Psoas muscle (tissue), 8 donors: ENCODE data around the gene DBF4. TPM values are rescaled to one million over a fixed set of nuclear protein-coding genes. Genes with fewer than 3 reads are reported as not detected.
"Not testable (repeated sequence)": the region's sequence is repeated elsewhere in the genome, so short reads cannot be mapped to it uniquely, and the experiment has no call there.

Source experiments
- ATAC-seq, 4 donors: fragments of 200-7000 bp; cut with Tn5 transposase; one replicate each; pipeline ENCODE4 v1.9.1; 2020; ENCODE audit warnings: moderate library complexity in 3 of 4, mild to moderate bottlenecking in 2 of 4
- DNase-seq, 2 donors: peaks; one replicate each; pipeline ENCODE4 v3.0.0-alpha.2; 2020
- H3K27ac ChIP-seq: fragments of 200-600 bp; one replicate; pipeline ENCODE4 v1.8.0; 2022
- H3K27me3 ChIP-seq, 3 donors: fragments of 200-600 bp in 1 of 3; one replicate each; pipeline versions ENCODE4 v1.6.1 to v1.8.0; 2013 to 2022; ENCODE audit warnings: low read length in 2 of 3, mild to moderate bottlenecking in 2 of 3, moderate library complexity in 1 of 3; ENCODE audit not compliant: insufficient read depth in 3 of 3
- H3K36me3 ChIP-seq, 2 donors: fragments of 200-600 bp in 1 of 2; one replicate each; pipeline versions ENCODE4 v1.6.1 to v1.8.0; 2013 to 2022; ENCODE audit warnings: low read depth in 1 of 2, mild to moderate bottlenecking in 1 of 2, moderate library complexity in 1 of 2; ENCODE audit not compliant: insufficient read depth in 1 of 2
- H3K4me1 ChIP-seq: fragments of 200-600 bp; one replicate; pipeline ENCODE4 v1.8.0; 2022
- H3K4me3 ChIP-seq: fragments of 200-600 bp; one replicate; pipeline ENCODE4 v1.8.0; 2022; ENCODE audit warnings: mild to moderate bottlenecking
- H3K9me3 ChIP-seq: fragments of 200-600 bp; one replicate; pipeline ENCODE4 v1.8.0; 2022
- WGBS, 3 donors: extraction: QIAGEN DNeasy Blood & Tissue Kit; methylation state at CpG; one replicate each; pipeline versions ENCODE4 v1.1.6 to v1.1.7; 2013; 5-methylcytosine and 5-hydroxymethylcytosine counted together
- intact Hi-C, 2 donors: fragments of 100-400 bp; cut with DNase I; formaldehyde crosslinking; loops; one replicate each; pipeline versions ENCODE4 v1.11.0 to v1.14.2; 2022
- long read RNA-seq, 2 donors: library from polyadenylated mRNA; unstranded; transcript quantifications; one replicate each; pipeline ENCODE4 v2.0.0, GENCODE V29; 2021
- polyA plus RNA-seq, 3 donors: library from polyadenylated mRNA; stranded (reverse); fragments of 200-250 nt; gene quantifications; one replicate each; pipeline ENCODE4 v1.2.3, GENCODE V29; 2013
- total RNA-seq, 4 donors: library from RNA; stranded (reverse); fragmentation: NEBNext Ultra II Directional in 2 of 4; extraction: Animal tissue kit (Norgen Biotek cat#: 25700) in 2 of 4; gene quantifications; one replicate each; pipeline versions ENCODE4 v1.2.1 to v1.2.4, GENCODE V29; 2021 to 2023
- TF ChIP-seq, protein P1 (sequence below): fragments of 200-600 bp; IDR thresholded peaks from one replicate; pipeline ENCODE4 v1.8.0; 2022; ENCODE audit warnings: antibody characterized with exemption
- donor health status: healthy with polysubstance abuse.
- donor health status: DM: no; HTN: no; CAD: no; lungs with moderate emphysema.
- donor health status: Bipolar disorder and iron deficiency.
- donor health status: healthy.
- donor health status: DM: yes; HTN: yes; CAD: no.
- donor health status: DM: no; HTN: no; CAD: no.
- donor health status: DM: no; HTN: no; CAD: no.
- donor health status: DM: yes; HTN: yes; CAD: no.

Gene DBF4, protein sequence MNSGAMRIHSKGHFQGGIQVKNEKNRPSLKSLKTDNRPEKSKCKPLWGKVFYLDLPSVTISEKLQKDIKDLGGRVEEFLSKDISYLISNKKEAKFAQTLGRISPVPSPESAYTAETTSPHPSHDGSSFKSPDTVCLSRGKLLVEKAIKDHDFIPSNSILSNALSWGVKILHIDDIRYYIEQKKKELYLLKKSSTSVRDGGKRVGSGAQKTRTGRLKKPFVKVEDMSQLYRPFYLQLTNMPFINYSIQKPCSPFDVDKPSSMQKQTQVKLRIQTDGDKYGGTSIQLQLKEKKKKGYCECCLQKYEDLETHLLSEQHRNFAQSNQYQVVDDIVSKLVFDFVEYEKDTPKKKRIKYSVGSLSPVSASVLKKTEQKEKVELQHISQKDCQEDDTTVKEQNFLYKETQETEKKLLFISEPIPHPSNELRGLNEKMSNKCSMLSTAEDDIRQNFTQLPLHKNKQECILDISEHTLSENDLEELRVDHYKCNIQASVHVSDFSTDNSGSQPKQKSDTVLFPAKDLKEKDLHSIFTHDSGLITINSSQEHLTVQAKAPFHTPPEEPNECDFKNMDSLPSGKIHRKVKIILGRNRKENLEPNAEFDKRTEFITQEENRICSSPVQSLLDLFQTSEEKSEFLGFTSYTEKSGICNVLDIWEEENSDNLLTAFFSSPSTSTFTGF
- total RNA-seq, result 1 to 10 TPM; 1.5 to 4.1 (median 2.0) TPM
- 1 to 10 TPM; 2.0 to 5.3 (median 3.8) TPM for polyA plus RNA-seq
- long read RNA-seq, donor 1, partial matches to known transcripts, result 0 of 1 reads
- long read RNA-seq, donor 1, other reads (novel, unspliced or antisense), result 0 of 1 reads
- long read RNA-seq, donor 2, partial matches to known transcripts, result 2 of 4 reads
- long read RNA-seq, donor 2, other reads (novel, unspliced or antisense), result 0 of 4 reads

DNA sequence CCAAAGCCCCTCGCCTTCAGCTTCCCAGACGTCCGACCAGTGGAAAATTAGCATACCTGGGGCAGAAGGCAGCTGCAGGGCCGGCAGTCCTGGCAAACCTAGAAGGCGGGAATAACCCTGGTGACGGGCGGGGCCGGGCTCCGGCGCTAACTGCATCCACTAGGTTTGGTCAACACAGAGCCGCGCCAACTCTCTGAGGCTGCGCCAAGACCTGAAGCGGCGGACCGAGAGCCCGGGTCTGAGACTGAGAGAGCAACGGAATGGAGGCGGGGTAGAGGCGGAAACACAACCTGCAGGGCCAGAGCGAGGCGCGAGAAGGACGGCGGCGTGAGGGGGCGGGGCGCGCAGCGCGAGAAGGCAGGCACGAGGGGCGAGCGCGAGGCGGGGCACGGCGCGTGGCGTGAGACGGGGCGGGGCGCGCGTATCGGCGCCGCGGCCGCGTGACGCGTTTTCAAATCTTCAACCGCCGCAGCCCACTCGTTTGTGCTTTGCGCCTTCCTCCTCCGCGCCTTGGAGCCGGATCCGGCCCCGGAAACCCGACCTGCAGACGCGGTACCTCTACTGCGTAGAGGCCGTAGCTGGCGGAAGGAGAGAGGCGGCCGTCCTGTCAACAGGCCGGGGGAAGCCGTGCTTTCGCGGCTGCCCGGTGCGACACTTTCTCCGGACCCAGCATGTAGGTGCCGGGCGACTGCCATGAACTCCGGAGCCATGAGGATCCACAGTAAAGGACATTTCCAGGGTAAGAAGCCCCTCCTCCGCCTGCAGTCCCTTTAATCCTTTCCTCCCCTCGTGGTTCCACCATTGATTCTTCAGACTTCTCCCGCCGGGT, at the start of gene DBF4, which contains the start of gene SLC25A40:
DBF4 (plus strand) TSS at position 454 of the 829 bp plus-strand sequence; CDS start at position 694, 240 bp downstream.
SLC25A40 (minus strand) TSS at position 321 of the 829 bp plus-strand sequence. CDS start 17,633 bp downstream, outside the sequence.
- TF ChIP-seq, protein P1, sequence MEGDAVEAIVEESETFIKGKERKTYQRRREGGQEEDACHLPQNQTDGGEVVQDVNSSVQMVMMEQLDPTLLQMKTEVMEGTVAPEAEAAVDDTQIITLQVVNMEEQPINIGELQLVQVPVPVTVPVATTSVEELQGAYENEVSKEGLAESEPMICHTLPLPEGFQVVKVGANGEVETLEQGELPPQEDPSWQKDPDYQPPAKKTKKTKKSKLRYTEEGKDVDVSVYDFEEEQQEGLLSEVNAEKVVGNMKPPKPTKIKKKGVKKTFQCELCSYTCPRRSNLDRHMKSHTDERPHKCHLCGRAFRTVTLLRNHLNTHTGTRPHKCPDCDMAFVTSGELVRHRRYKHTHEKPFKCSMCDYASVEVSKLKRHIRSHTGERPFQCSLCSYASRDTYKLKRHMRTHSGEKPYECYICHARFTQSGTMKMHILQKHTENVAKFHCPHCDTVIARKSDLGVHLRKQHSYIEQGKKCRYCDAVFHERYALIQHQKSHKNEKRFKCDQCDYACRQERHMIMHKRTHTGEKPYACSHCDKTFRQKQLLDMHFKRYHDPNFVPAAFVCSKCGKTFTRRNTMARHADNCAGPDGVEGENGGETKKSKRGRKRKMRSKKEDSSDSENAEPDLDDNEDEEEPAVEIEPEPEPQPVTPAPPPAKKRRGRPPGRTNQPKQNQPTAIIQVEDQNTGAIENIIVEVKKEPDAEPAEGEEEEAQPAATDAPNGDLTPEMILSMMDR, result no peak
- peak within 1 kb of the TSS; percentile 93 for H3K27ac ChIP-seq
- H3K4me3 ChIP-seq, result peak within 1 kb of the TSS; percentile 88
- peaks cover 31% of the 10 kb centered on the region for H3K4me1 ChIP-seq
- ATAC-seq (peak; percentile 97 to 98 (median 98)), DNase-seq (peak; percentile 96 to 97)
- H3K9me3 ChIP-seq, result no peaks in the 10 kb centered on the region
- no peaks in the 10 kb centered on the region for H3K27me3 ChIP-seq
- WGBS, 3 donors, result 2 to 6% (median 3%) methylated on average over 56 to 84 of the region's 84 CpGs
- intact Hi-C loops, result loop anchor here (5.0 kb wide), 1 partner anchor 56 kb away; the partner anchor contains the start of gene ADAM22 (in 2 of the 2)
- no peaks in the 10 kb centered on the region for H3K36me3 ChIP-seq

DNA sequence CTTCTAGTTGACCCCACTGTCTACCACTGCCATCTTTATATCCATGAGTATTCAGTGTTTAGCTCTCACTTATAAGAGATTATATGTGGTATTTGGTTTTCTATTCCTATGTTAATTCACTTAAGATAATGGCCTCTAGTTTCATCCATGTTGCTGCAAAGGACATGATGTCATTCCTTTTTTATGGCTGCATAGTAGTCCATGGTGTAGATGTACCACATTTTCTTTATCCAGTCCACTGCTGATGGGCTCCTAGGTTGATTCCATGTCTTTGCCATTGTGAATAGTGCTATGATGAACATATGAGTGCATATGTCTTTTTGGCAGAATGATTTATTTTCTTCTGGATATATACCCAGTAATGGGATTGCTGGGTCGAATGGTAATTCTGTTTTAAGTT, 47.9 kb upstream of the DBF4 start:
- H3K9me3 ChIP-seq, H3K4me3 ChIP-seq, ATAC-seq, intact Hi-C loops, H3K27me3 ChIP-seq, H3K4me1 ChIP-seq, H3K27ac ChIP-seq, DNase-seq: not testable (repeated sequence)
- peaks cover 0 to 13% of the 10 kb centered on the region in 2 donors for H3K36me3 ChIP-seq
- 77 to 93% (median 89%) methylated on average over 1 of the region's 1 CpG for WGBS, 3 donors

DNA sequence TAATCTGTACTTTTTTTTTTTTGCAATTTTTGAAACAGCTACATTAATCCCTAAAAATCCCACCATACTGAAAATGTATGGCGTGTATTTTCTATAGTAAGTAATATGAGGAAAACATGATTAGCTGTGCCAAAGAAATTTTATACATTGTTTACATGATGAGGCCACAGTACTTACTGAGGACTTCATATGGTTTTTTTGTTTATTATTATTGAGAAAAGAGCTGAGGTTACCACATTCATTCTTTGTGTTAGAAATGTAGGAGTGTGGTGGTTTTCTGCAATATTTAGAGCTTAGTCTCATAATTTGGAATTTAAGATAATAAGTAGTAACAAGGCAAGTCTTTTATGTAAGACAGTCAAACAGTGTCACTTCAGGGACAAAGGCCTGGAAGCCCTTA, 45.2 kb upstream of the DBF4 start:
- DNase-seq, result no peak
- Histone ChIP-seq H3K27me3 (no peaks in the 10 kb centered on the region), H3K4me3 (no peak overlapping the region), H3K4me1 (no peaks in the 10 kb centered on the region), H3K36me3 (peaks cover 0 to 32% of the 10 kb centered on the region in 2 donors), H3K9me3 (peaks cover 7% of the 10 kb centered on the region), H3K27ac (no peak overlapping the region)
- TF ChIP-seq, protein P1, result no peak
- WGBS, 3 donors, result 96 to 100% (median 97%) methylated on average over 1 of the region's 1 CpG
- ATAC-seq, result no peak
- intact Hi-C loops, result no loop called here

DNA sequence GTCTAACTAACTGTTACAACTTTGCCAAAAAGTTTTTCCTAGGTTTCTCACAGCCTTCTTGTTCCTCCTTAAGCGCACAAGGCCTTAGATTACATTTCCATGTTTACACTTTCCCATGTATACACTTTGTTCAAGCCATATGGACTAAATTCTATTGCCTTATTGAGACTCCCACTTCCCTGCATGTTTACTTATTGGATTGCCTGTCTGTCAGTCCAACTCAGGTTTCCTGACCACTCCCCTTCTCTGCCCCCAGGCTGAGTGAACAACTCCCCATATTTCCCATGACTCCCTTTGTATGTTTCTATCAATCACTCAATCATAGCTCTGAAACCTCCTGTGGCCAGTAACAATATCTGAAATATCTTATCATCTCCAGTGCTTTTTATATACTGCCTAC, 43.2 kb upstream of the DBF4 start:
- no peak for DNase-seq
- 90 to 100% (median 93%) methylated on average over 1 of the region's 1 CpG for WGBS, 3 donors
- intact Hi-C loops, result no loop called here

More for the DNA sequence above, 43.2 kb upstream of the DBF4 start:
- TF ChIP-seq, protein P1, result no peak
- Histone ChIP-seq H3K9me3 (peaks cover 4% of the 10 kb centered on the region), H3K4me3 (no peak overlapping the region), H3K27ac (no peak overlapping the region), H3K4me1 (no peaks in the 10 kb centered on the region), H3K27me3 (no peaks in the 10 kb centered on the region), H3K36me3 (peaks cover 0 to 32% of the 10 kb centered on the region in 2 donors)
- no peak for ATAC-seq
